IPS DF 4.7 (cell line): ENCODE measurements around the gene SMIM11.
"Not testable (repeated sequence)": the region's sequence is repeated elsewhere in the genome, so short reads cannot be mapped to it uniquely, and the experiment has no call there.

ENCODE experiments used
- DNase-seq: peaks from one replicate; pipeline ENCODE4 v3.0.0-alpha.2; 2013; ENCODE audit warnings: low spot score; ENCODE audit errors: extremely low read depth

Gene SMIM11

DNA sequence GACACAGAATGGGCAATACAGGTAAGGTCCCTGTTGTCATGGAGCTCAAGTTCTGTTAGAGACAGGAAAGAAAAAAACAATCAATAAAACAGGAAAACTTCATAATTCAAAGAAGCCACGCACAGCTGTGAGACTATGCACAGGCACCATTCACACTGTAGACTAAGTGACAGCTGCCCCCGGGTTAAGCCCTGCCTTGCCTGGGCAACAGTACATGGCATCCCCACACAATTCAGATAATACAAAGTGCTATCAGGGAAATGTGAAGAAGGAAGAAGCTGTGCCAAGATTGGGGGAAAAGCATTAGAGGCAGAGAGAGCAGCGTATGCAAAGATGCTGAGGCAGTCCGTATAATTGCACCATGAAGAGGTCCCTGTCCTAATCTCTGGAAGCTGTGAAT is 20.5 kb upstream of the SMIM11 start:
- DNase-seq, result no peak

DNA sequence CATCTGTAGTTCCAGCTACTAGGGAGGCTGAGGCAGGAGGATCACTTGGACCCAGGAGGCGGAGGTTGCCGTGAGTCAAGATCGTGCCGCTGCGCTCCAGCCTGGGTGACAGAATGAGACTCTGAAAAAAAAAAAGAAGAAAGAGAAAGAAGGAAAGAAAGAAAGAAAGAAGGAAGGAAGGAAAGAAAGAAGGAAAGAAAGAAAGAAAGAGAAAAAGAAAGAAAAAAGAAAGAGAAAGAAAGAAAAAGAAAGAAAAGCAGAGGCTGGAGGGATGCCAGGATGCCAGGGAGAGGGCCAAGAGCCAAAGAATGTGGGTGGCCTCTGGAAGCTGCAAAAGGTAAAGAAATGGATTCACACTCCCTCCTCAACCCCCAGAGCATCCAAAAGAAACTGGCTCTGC is 19.7 kb upstream of the SMIM11 start:
- no peak for DNase-seq

DNA sequence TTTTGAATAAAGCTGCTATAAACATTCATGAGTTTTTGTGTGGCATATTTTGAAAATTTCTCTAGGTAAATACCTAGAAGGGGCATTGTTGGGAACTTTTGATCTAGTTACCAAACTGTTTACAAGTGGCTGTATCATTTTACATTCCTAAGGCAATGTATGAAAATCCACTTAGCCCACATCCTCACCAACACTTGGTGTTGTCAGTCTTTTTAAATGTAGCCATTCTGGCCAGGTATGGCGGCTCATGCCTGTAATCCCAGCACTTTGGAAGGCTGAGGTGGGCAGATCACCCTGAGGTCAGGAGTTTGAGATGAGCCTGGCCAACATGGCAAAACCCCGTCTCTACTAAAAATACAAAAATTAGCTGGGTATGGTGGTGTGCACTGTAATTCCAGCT is 17.4 kb upstream of the SMIM11 start:
- no peak for DNase-seq

DNA sequence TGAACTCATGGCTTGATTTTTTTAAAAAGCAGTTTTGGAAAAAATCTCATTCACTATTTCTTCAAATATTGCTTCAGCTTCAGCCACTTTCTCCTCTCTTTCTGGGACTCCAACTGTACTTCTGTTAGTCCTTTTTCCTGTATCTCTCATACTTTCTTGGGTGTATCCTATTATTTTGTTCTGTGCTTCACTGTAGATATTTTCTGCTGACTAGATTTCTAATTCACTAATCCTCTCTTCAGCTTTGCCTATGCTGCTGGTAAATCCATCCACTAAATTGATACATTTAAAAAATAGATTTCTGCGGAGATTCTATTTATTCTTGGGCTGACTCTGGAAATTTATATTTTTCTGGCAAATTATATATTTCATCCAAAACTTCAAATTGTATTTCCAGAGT is 16.4 kb upstream of the SMIM11 start:
- no peak for DNase-seq

DNA sequence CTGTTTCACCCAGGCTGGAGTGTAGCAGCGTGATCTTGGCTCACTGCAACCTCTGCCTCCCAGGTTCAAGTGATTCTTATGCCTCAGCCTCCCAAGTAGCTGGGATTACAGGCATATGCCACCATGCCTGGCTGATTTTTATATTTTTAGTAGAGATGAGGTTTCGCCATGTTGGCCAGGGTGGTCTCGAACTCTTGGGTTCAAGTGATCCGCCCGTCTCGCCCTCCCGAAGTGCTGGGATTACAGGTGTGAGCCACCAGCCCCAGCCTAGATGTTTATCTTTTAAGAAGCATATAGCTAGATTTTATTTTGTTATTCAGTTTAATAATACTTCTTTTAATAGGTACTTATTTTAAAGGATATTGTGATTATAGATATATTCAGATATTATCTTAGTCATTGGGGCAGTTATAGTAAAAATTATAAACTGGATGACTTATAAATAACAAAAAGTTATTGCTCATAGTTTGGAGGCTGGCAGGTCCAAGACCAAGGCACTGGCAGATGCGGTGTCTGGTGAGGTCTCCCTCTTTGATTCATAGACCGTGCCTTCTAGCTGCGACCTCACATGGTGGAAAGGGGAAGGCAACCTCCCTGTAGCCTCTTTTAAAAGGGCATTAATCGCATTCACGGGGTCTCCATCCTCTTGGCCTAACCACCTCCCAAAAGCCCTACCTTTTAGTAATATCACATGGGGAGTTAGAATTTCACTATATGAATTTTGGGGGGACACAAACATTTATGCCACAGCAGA is 14.6 kb upstream of the SMIM11 start:
- no peak for DNase-seq

DNA sequence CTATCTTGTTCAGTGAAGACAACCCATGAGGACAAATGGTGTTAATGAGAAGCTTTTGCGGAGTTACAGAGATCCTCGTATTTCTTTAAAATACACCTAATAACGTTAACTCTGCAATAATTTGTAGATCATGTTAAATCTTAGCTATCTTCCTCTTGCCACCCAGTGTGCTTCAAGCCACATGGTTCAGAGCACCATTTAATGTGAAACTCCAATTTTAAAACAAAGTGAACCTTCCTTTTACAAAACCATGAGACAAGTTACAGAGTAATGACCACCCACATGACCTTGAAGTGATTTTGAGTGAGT is 13.2 kb upstream of the SMIM11 start:
- DNase-seq, result no peak

DNA sequence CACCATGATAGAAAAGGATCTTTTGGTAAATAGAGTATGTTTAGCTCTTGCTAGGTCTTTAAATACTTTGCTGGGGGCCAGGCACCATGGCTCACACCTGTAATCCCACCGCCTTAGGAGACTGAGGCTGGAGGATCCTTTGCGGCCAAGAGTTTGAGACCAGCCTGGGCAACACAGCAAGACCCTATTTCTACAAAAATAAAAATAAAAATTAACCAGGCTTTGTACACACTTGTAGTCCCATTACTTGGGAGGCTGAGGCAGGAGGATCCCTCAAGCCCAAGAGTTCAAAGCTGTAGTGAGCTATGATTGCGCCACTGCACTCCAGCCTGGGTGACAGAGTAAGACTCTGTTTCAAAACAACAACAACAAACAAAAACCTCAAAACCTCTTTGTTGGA is 12.6 kb upstream of the SMIM11 start:
- no peak for DNase-seq

DNA sequence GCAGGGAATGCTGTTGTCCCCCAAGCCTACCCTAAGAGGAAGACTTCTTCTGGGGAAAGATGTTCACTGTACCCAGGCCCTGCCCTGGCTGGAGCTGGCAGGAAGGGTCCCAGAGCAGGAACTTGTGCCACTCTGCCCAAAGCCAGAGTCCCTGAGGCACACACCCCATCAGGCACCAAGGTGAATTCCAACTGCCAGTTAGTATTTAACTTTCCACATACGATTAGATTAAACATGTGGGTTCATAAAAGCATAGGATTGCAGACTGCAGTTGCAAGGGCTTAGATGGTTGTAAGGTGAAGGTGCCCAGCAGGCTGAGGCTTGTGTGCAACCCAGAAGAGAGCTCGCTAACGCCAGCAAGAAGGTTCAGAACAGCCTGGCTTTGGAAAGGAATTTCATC is 11.6 kb upstream of the SMIM11 start, which contains the start of gene KCNE2:
Gene KCNE2 (plus strand): TSS at position 274 of the 400 bp plus-strand sequence. CDS start 6,473 bp downstream, outside the sequence.
- DNase-seq, result no peak

DNA sequence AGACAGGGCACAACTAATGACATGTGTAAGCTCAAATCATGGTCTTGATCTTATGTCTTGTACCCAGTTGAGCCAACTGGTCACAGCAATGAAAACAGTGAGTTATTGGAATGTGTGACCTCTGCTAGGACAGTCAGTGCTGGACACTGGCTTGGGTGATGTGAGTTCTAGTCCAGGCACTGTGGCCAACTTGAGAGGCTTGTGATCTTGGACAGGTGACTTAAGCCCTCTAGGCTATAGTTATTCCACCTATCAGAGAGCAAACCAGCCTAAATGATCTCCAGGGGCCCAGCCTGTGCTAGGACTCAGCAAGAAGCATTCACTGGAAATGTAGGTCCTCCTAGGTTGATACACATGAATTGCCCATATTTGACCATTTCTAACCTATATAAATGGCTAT is 10.4 kb upstream of the SMIM11 start:
- no peak for DNase-seq

DNA sequence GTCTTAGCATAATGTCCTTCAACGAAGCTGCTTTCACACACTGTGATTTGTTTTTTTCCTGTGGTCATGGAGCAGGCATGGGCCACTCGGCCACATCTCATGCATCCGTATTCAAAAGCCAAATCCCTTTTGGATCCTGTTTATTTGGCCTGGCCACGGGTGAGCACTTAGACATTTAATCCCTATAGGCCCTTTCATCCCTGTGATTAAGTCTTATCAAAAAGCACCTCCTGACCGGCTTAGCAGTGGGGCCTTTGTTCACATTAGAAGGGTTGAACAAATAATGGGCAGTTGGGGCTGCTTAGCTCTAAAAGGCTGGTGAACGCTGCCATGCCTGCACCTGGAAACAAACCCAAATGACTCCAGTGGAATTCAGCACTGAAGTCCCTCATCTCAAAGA is 9.5 kb upstream of the SMIM11 start:
- DNase-seq, result no peak

DNA sequence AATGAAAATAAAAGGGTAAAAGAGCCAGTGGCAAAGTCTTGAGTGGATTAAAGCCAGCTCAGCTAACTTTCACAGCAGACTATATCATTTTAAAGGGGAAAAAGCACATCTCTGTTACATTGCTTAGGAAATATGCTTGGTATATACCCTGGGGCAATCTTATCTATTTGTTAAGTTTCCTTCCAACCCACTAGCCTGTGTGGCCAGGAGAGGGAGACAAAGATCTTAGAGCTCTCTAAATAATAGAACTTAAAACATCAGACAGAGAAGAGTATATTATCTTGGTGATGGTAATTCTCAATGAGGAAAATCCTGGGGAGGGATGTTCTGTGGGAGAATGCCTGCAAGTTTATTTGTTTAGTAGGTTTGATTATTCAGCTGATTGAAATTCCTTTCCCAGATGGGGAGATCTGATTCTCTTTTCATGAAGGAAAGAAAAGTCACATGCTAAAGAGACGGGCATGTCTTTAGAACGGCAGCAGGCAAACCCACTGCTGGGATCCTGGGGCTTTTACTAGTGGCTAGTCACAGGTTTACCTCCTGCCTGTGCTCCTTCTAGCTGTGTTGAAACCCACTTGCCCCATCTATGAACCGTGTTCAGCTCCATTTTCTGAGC is 7.9 kb upstream of the SMIM11 start:
- no peak for DNase-seq

DNA sequence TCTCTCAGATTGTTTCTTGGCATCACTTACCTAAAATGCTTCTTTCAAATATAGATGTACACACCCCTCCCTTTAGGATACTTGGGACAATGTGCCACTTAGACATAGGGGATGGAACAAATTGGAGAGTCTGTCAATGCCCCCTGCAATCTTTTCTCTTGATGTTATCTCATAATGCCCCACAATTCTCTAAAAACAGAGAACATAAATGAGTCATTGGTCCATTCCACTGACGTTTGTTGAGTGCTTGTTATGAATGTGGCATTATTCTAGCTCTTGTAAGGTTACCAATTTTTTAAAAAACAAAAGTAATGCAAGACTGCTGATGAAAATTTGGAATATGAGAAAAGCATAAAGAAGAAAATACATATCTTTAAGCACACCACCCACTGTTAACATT is 5.6 kb upstream of the SMIM11 start:
- no peak for DNase-seq

DNA sequence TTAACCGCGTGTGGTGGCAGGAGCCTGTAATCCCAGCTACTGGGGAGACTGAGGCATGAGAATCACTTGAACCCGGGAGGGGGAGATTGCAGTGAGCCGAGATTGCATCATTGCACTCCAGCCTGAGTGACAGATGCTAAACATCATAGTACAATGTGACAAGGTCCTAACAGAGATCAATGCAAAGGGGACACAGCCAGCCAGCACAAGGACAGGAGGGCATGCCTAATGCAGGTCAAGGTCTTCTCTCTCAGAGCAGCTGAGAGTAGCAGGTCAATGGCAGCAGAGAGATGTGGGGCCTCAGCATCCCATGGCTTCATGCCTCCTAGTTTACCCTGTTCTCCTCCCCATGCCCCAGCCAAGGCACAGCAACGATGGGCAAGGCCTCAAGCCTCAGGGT is 3.0 kb upstream of the SMIM11 start:
- DNase-seq, result no peak

DNA sequence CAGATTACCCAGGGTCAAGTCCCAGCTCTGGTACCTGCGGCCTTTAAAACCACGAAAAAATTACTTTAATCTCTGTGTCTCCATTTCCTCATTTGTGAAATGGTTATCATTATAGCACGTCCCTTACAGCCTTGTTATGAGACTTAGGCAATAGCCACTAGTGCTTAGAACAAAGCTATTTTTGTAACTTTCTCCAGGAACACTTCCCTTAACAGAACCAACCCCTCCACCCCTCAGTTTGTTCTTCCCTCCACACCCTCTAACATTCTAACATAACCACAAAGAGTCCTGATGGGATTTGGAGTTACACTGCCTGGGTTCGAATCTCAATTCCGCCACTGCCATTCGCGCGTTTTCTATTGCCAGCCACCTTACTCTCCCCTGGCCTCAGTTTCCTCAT is 845 bp upstream of the SMIM11 start:
- DNase-seq, result not testable (repeated sequence)

DNA sequence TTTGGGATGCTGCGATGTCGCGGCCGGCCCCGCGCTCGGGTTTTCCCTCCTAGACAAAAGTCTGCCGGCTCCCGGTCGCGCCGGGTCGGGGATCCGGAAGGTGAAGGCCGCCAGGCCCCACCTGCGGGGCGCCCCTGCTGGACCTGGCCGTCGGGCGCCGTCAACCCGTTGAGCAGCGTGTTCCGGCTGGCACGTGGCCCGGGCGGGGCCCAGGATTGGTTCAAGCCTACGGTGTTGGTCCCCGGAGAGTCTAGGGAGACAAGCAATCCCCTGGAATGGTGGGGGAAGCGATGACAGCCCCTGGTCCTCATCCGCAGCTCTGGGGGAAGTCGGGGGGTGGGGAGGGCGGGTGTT is 289 bp downstream of the SMIM11 start:
- not testable (repeated sequence) for DNase-seq

DNA sequence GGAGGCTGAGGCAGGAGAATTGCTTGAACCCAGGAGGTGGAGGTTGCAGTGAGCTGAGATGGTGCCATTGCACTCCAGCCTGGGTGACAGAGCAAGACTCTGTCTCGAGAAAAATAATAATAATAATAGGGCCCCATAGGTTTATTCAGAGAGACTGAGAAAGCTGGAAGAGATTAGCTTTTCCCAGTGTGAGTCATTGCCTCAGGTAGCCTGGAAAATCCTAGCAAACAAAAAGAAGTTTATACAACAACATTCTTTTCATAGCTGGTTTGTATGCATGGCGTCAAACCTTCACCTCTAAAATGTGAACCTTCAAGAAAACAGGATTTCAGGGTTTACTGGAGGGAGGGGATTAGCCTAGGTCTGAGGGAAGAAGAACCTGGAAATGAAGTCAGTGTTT is 7.8 kb downstream of the SMIM11 start:
- not testable (repeated sequence) for DNase-seq

DNA sequence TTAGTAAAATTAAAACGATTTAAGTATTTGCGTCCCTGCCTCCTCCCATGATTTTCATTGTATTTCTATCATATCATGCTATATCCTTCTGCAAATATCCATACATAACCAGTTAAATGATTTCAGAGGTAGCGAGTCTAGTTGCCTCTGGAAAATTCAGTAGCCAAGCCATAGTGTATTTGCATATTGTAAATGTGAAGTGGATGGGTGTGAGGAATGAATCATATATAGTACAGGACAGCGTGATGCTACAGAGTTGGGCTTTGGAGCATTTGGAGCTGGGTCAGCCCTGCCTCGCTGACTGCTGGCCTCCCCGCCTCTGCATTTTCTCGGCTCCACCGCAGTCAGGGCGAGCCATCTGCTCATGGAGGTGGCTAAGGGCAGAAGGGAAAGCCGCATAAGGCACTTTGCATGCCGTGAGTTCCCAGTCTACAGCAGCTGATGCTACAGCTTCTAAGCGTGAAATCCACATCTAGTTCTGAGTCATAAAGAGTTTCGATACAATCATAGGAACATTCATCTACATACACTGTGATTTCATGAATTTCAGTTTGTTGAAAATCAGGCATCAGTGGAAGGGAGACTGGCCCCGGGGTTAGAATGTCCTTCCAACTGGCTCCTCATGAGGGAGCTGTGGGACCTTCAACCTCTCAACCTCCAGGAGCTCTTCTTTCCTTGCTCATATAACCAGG is 8.6 kb downstream of the SMIM11 start:
- DNase-seq, result not testable (repeated sequence)

DNA sequence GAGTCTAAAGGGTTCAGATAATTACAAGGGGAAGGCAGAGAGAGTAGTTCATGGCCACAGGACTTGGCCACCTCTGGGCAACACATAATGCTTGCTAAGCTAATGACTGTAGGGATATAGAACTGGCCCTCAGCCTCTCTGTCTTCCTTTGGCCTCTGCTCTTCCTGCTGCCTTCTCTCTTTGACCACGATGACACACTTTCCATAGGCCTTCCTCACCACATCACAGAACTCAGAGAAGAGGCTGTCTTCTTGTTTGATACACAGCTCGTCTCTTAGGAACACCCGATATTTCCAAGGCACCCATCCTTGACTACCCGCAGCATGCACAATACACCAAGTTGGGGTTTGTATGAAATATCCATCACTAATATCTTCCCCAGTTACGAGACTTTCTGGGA is 25.2 kb downstream of the SMIM11 start:
- not testable (repeated sequence) for DNase-seq

DNA sequence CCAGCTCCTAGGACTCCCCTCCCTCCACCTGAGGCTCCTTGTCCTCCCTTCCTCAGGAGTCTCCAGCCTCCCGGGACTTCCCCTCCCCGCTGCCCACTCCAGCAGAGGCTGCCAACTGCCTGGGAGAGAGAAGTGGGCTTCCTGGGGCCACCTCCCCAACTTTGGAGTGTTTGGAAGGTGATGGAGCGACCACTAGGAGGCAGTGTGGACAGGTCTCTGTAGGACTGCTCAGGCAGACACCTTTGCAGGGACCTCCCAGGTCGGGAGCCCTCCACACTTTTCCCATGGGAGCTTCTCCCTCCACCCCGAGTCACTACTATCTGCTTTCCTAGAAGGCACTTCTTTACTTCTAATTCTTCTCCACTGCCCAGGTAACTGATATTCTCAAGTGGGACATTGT is 29.4 kb downstream of the SMIM11 start:
- DNase-seq, result not testable (repeated sequence)

DNA sequence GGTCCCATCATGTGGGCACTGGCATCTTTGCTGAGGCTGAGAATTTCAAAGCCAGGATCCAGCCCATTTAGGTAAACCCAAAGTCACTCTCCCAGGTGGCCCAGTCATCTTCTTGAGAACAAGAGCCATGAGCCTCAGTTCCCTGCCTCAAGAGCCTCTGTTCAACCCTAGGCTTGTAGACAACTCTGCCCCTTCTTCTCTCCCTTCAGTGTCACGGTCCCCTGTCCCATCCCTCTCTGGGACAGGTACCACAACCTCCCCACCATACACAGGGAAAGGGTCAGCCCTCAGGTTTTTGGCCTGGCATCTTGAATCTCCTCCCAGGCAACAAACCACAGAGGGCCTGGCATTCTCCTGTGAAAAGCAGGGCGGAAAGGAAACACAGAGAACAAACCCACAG is 30.4 kb downstream of the SMIM11 start:
- not testable (repeated sequence) for DNase-seq

DNA sequence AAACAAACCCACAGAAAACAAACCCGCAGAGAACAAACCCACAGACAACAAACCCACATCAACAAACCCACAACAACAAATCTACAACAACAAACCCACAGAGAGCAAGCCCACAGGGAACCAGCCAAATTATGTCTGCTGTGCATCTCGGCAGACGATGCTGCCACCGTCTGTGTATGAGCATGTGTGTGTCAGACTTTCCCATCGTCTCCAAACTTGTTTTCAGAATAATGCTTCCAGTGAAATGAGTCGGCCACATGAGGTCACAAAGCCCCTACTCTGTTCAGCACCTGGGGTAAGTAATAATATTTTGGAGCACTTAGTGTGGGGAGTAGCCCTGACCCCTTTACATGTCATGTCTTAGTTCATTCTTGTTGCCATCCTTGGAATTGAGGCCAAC is 30.8 kb downstream of the SMIM11 start:
- DNase-seq, result not testable (repeated sequence)

DNA sequence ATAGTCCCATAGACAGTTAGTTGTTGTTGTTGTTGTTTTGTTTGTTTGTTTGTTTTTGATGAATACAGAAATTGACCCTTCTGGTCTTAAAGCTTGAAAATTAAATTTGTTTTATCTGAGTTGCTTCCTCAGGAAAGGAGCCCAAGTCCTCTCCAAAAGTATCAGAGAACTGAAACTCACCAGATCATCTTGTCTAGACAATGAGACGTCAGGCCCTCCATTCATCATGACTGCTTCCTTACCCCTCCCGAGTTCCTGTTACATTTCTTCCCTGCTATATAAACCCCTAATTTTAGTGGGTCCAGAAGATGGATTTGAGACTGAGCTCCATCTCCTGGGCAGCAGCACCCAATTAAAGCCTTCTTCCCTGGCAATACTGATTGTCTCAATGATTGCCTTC is 31.4 kb downstream of the SMIM11 start:
- not testable (repeated sequence) for DNase-seq

DNA sequence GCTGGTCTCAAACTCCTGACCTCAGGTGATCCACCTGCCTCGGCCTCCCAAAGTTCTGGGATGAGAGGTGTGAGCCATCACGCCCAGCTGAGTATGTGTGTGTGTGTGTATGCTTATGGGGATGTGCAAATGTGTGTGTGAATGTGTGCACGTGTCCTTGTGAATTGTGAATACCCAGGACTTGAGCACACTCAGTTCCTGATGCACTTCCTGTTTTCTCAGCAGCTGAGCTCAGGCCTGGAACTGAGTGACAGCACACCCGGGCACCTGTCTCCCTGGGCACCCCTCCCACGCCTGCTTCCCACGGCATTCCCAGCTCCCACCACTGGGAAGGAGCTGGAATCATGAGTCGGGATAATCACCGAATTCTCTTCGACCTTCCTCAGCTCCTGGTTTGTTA is 32.0 kb downstream of the SMIM11 start:
- not testable (repeated sequence) for DNase-seq
